Activated CD4-positive, alpha-beta T cell treated with anti-CD3 and anti-CD28 coated beads for 36 hours (primary cell): ENCODE results near the gene PRXL2A. TPM values are rescaled to one million over a fixed set of nuclear protein-coding genes. Genes with fewer than 3 reads are reported as not detected.

ENCODE experiments used
- total RNA-seq, 2 experiments: library from RNA; stranded (reverse); gene quantifications; one replicate each; pipeline ENCODE4 v1.2.3, GENCODE V29; 2021

PRXL2A gene
- total RNA-seq, 2 experiments from 2014 or later, result 15.0 to 17.6 TPM

Other genes with a start within 250 kb of the PRXL2A start
- gene ANXA11, start 203.0 kb upstream of the PRXL2A start, total RNA-seq, result 100 to 1,000 TPM; 256 to 348 TPM
- gene MAT1A, start 118.9 kb upstream of the PRXL2A start, total RNA-seq, result not detected
- gene DYDC1, start 51.8 kb upstream of the PRXL2A start, total RNA-seq, result not detected
- gene DYDC2, start 51.8 kb upstream of the PRXL2A start, total RNA-seq, result under 1 TPM; 0.37 to 0.79 TPM
- gene TSPAN14, start 45.8 kb downstream of the PRXL2A start, total RNA-seq, result 10 to 100 TPM; 37.6 to 43.8 TPM
- under 1 TPM in 1 of 2 experiments, not detected in 1; 0.11 TPM for gene SH2D4B, start 129.4 kb downstream of the PRXL2A start, total RNA-seq